Vagina (tissue), 2 donors: ENCODE measurements around the gene UBE2G1. TPM values are rescaled to one million over a fixed set of nuclear protein-coding genes. Genes with fewer than 3 reads are reported as not detected.

Experiments
- DNase-seq, 2 donors: peaks; one replicate each; pipeline ENCODE4 v3.0.0-alpha.2; 2017; ENCODE audit errors: extremely low spot score in 2 of 2
- H3K27ac ChIP-seq: fragments of 200-600 bp; sonication (generic); one replicate; pipeline ENCODE4 v1.5.1; 2019
- H3K27me3 ChIP-seq: fragments of 200-600 bp; sonication (generic); one replicate; pipeline ENCODE4 v1.5.1; 2019
- H3K36me3 ChIP-seq, 2 donors: fragments of 200-600 bp; sonication (generic); one replicate each; pipeline ENCODE4 v1.5.1; 2017 to 2019
- H3K4me1 ChIP-seq: fragments of 200-600 bp; sonication (generic); one replicate; pipeline ENCODE4 v1.5.1; 2019
- H3K4me3 ChIP-seq, 2 donors: fragments of 200-600 bp; sonication (generic); 1 replicate in 1 of 2; 2 replicates in 1 of 2; pipeline ENCODE4 v1.5.1; 2016 to 2019
- H3K9me3 ChIP-seq: fragments of 200-600 bp; sonication (generic); one replicate; pipeline ENCODE4 v1.5.1; 2019
- POLR2A ChIP-seq, 2 donors: fragments of 450-650 bp; IDR thresholded peaks; one replicate each; pipeline ENCODE4 v1.6.1; 2017; ENCODE audit warnings: antibody characterized with exemption in 2 of 2, mild to moderate bottlenecking in 2 of 2, moderate library complexity in 2 of 2
- POLR2AphosphoS5 ChIP-seq, 2 donors: sonication (generic); formaldehyde crosslinking; IDR thresholded peaks; one replicate each; pipeline ENCODE4 v1.9.0; 2017; ENCODE audit warnings: antibody characterized with exemption in 2 of 2, mild to moderate bottlenecking in 2 of 2, low read depth in 1 of 2; ENCODE audit not compliant: insufficient read depth in 1 of 2
- intact Hi-C: fragments of 100-400 bp; cut with DNase I; formaldehyde crosslinking; loops from one replicate; pipeline ENCODE4 v1.15.1; 2023
- total RNA-seq: library from RNA; depleted of rRNA; stranded (reverse); fragments of >200 nt; gene quantifications from one replicate; pipeline ENCODE4 v1.2.3, GENCODE V29; 2016
- TF ChIP-seq, protein P1 (sequence below), 3 experiments: fragments of 450-650 bp in 2 of 3; fragments of 200-600 bp in 1 of 3; sonication (generic) in 1 of 3; IDR thresholded peaks; one replicate each; pipeline ENCODE4 v1.5.1; 2017 to 2019; ENCODE audit warnings: antibody characterized with exemption in 3 of 3, mild to moderate bottlenecking in 2 of 3, moderate library complexity in 2 of 3

UBE2G1 gene
- total RNA-seq, 1 donor from 2014 or later = 45.4 TPM

DNA sequence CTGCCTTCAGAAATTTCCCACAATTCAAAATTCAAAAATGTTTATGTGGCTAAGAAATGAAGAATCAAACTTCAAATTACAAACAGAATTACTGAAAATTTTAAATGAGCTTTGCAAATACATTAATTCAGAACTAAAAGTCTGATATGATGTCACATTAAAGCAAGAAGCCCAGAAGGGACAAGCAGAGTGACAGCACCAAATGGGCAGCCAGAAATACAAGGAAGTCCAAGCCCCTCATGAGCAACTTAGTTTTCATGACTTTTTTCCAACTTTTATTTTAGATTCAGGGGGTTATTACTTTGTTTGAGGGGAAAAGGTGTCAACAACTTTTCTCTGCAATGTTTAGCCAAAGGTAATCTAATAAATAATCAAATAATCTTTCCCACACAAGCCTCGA, 21.5 kb downstream of the UBE2G1 start:
- Histone ChIP-seq H3K4me3 (no peak overlapping the region), H3K9me3 (no peaks in the 10 kb centered on the region), H3K27ac (no peak overlapping the region), H3K36me3 (no peaks in the 10 kb centered on the region), H3K4me1 (peaks cover 50% of the 10 kb centered on the region), H3K27me3 (no peaks in the 10 kb centered on the region)
- DNase-seq = no peak
- TF ChIP-seq, protein P1, sequence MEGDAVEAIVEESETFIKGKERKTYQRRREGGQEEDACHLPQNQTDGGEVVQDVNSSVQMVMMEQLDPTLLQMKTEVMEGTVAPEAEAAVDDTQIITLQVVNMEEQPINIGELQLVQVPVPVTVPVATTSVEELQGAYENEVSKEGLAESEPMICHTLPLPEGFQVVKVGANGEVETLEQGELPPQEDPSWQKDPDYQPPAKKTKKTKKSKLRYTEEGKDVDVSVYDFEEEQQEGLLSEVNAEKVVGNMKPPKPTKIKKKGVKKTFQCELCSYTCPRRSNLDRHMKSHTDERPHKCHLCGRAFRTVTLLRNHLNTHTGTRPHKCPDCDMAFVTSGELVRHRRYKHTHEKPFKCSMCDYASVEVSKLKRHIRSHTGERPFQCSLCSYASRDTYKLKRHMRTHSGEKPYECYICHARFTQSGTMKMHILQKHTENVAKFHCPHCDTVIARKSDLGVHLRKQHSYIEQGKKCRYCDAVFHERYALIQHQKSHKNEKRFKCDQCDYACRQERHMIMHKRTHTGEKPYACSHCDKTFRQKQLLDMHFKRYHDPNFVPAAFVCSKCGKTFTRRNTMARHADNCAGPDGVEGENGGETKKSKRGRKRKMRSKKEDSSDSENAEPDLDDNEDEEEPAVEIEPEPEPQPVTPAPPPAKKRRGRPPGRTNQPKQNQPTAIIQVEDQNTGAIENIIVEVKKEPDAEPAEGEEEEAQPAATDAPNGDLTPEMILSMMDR (IDR thresholded peaks at IDR 0.05) = no peak
- TF ChIP-seq POLR2A (IDR thresholded peaks at IDR 0.05) (no peak), POLR2AphosphoS5 (IDR thresholded peaks at IDR 0.05; ENCODE audit: insufficient read depth in 1 of 2, low read depth in 1 of 2) (no peak)
- intact Hi-C loops = no loop called here

DNA sequence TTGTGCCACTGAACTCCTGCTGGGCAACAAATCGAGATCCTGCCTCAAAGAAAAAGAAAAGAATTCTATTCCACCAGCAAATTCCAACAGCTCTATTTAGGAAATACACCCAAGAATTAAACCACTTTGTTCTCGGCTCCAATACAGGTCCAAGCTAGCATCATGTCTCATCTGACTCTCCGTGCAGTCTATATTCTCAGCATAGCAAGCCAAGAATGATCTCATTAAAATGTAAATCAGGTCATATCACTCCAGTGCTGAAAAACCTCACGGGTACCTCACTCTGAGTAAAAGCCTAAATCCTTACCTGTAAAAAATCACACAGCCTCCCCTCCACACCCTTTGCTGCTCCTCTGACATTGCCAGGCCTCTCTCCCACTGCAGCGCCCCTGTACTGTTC, 23.9 kb downstream of the UBE2G1 start:
- peaks cover 52% of the 10 kb centered on the region for H3K4me1 ChIP-seq
- intact Hi-C loops = no loop called here
- H3K9me3 ChIP-seq = no peaks in the 10 kb centered on the region
- TF ChIP-seq POLR2A (IDR thresholded peaks at IDR 0.05) = no peak
- TF ChIP-seq POLR2AphosphoS5 (IDR thresholded peaks at IDR 0.05; ENCODE audit: insufficient read depth in 1 of 2, low read depth in 1 of 2) = no peak
- TF ChIP-seq, protein P1 (IDR thresholded peaks at IDR 0.05) = no peak
- H3K27ac ChIP-seq = no peak overlapping the region
- DNase-seq = no peak
- H3K36me3 ChIP-seq = no peaks in the 10 kb centered on the region
- H3K27me3 ChIP-seq = no peaks in the 10 kb centered on the region
- no peak overlapping the region for H3K4me3 ChIP-seq

DNA sequence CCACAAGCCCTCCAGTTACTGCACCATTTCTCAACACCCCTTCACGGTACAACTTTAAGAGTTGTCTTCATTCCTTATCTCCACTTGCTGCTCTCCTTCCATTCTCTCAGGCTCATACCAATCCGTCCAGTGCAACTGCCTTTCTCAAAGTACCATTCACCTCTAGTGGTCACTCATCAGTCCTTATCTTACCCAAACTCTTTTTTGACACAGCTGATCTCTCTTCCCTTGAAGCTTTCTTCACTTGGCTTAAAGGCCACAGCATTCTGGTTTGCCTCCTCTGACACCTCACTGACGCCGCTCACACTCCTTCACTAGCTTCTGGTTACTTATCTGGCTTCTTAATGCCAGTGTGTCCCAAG, 24.9 kb downstream of the UBE2G1 start:
- H3K36me3 ChIP-seq = no peaks in the 10 kb centered on the region
- TF ChIP-seq, protein P1 (IDR thresholded peaks at IDR 0.05) = no peak
- TF ChIP-seq POLR2AphosphoS5 (IDR thresholded peaks at IDR 0.05; ENCODE audit: insufficient read depth in 1 of 2, low read depth in 1 of 2) (no peak), POLR2A (IDR thresholded peaks at IDR 0.05) (no peak)
- no peak overlapping the region for H3K4me3 ChIP-seq
- no peaks in the 10 kb centered on the region for H3K27me3 ChIP-seq
- no peak overlapping the region for H3K27ac ChIP-seq
- peaks cover 48% of the 10 kb centered on the region for H3K4me1 ChIP-seq
- intact Hi-C loops = no loop called here
- no peak for DNase-seq
- H3K9me3 ChIP-seq = no peaks in the 10 kb centered on the region

DNA sequence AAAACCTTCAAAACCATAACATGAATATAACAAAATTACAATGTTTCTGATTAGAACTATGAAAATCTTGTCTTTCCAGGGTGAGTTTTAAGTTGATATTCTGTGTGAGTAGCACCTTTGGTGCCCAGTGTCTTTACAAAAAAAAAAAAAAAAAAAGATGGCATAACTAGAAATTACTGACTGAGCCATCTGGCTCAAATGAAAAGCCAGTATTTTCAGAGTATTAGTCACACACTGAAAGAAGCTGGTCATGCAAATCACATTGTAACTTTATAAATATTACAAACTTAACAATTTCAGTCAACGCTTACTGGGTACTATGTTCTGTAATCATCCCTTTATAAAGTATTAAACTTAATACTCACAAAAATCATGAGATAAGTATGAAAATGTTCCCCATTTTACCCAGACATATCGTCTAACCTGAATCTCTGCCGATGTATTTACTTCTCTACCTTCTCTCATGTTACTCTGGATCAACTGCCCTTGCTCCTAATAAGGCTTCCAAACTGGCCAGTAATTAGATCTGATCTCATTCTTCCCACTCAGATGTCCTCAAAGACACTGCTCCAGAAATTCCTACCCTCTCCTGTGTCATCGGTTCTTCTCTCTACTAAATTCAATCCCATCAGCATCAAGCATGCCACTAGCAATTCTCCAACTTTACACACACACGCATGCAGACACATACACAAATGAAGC, 25.4 kb downstream of the UBE2G1 start:
- Histone ChIP-seq H3K4me1 (peaks cover 44% of the 10 kb centered on the region), H3K9me3 (no peaks in the 10 kb centered on the region), H3K36me3 (no peaks in the 10 kb centered on the region), H3K4me3 (no peak overlapping the region), H3K27me3 (no peaks in the 10 kb centered on the region), H3K27ac (no peak overlapping the region)
- intact Hi-C loops = no loop called here
- DNase-seq = no peak
- TF ChIP-seq, protein P1 (IDR thresholded peaks at IDR 0.05) = no peak
- TF ChIP-seq POLR2A (IDR thresholded peaks at IDR 0.05) (no peak), POLR2AphosphoS5 (IDR thresholded peaks at IDR 0.05; ENCODE audit: insufficient read depth in 1 of 2, low read depth in 1 of 2) (no peak)

DNA sequence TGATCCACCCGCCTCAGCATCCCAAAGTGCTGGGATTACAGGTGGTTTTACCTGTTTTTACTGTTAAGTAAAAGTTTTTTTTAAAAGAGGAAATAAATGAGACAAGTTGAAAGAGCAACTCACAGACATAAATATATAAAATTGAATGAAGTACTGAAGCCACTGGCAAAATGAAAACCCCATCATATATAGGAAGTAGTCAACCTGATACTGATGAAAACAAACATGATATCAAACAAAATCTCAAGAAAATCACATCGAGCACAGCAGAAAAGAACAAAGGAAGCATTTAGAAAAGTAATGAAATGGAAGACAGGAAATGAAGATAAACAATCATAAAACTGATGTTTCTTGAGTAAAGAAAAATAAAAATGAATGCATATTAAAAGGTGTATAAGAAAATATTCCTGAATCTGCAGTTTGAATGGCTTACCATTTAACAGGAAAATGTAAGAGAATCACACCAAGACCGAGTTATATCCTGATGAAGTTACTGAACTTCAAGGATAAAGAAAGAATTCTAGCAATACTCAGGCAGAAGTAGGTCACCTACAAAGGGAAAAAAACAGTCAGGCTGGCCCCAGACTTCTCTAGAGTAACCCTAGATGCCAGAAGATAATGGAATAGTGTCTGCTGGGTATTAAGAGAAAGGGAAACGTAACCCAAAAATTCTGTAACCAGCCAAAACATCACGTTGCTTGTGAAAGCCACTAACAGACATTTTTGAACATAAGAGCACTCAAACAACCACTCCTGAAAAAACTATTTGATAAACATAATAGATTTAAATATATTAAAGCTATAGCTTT, 31.5 kb downstream of the UBE2G1 start:
- no peak for DNase-seq
- intact Hi-C loops = no loop called here
- Histone ChIP-seq H3K27ac (no peak overlapping the region), H3K36me3 (no peaks in the 10 kb centered on the region), H3K9me3 (no peaks in the 10 kb centered on the region), H3K4me1 (peaks cover 53% of the 10 kb centered on the region), H3K27me3 (no peaks in the 10 kb centered on the region), H3K4me3 (no peak overlapping the region)
- no peak for TF ChIP-seq POLR2AphosphoS5 (IDR thresholded peaks at IDR 0.05; ENCODE audit: insufficient read depth in 1 of 2, low read depth in 1 of 2)
- TF ChIP-seq POLR2A (IDR thresholded peaks at IDR 0.05) = no peak
- TF ChIP-seq, protein P1 (IDR thresholded peaks at IDR 0.05) = no peak
